ENCODE measurements around the gene ALS2CL.
A peak's percentile ranks its signal among the peaks of the same experiment; 100 is the strongest.
"Not testable (repeated sequence)": the region's sequence is repeated elsewhere in the genome, so short reads cannot be mapped to it uniquely, and the experiment has no call there.

The ALS2CL gene

GRCh38 chr3:46706771-46707582, 13.5 kb upstream of the ALS2CL start:
- no peak overlapping the region for H3K4me3 ChIP-seq (ENCODE audit: low read depth, low read length)
- no peak for TF ChIP-seq CTCF (IDR thresholded peaks at IDR 0.05; ENCODE audit: low read depth, low read length)

- H3K4me3 ChIP-seq (ENCODE audit: low read depth, low read length): no peak overlapping the region
- TF ChIP-seq CTCF (IDR thresholded peaks at IDR 0.05; ENCODE audit: low read depth, low read length): no peak
Measured at GRCh38 chr3:46705751-46706552, 12.5 kb upstream of the ALS2CL start.

GRCh38 chr3:46705022-46705530, 11.6 kb upstream of the ALS2CL start:
- no peak overlapping the region for H3K4me3 ChIP-seq (ENCODE audit: low read depth, low read length)
- peak; percentile 92 for TF ChIP-seq CTCF (IDR thresholded peaks at IDR 0.05; ENCODE audit: low read depth, low read length)

GRCh38 chr3:46704346-46704745, 10.9 kb upstream of the ALS2CL start:
- not testable (repeated sequence) for H3K4me3 ChIP-seq (ENCODE audit: low read depth, low read length)

- TF ChIP-seq CTCF (IDR thresholded peaks at IDR 0.05; ENCODE audit: low read depth, low read length): no peak
- H3K4me3 ChIP-seq (ENCODE audit: low read depth, low read length): no peak overlapping the region
Measured at GRCh38 chr3:46703013-46703520, 9.6 kb upstream of the ALS2CL start.

- TF ChIP-seq CTCF (IDR thresholded peaks at IDR 0.05; ENCODE audit: low read depth, low read length): no peak
- H3K4me3 ChIP-seq (ENCODE audit: low read depth, low read length): no peak overlapping the region
Measured at GRCh38 chr3:46702246-46703012, 8.9 kb upstream of the ALS2CL start.

- TF ChIP-seq CTCF (IDR thresholded peaks at IDR 0.05; ENCODE audit: low read depth, low read length): no peak
- H3K4me3 ChIP-seq (ENCODE audit: low read depth, low read length): no peak within 1 kb of the TSS
Measured at GRCh38 chr3:46701181-46701939, 7.9 kb upstream of the ALS2CL start, which contains the start of gene TMIE. TMIE (plus strand) TSS chr3:46701392; CDS start chr3:46701488, 96 bp downstream.
